PC-3 (cell line): ENCODE results near the gene ARHGEF28. TPM values are rescaled to one million over a fixed set of nuclear protein-coding genes. Genes with fewer than 3 reads are reported as not detected.

ENCODE experiments used
- ATAC-seq: fragments of 200-7000 bp; cut with Tn5 transposase; 2 replicates; pipeline ENCODE4 v1.9.1; 2020; ENCODE audit warnings: mild to moderate bottlenecking, moderate library complexity
- BruUV-seq: library from RNA; stranded (reverse); fragments of 400-500 nt; replicated peaks from 2 replicates; lab custom pipeline; 2021; lab: Mats Ljungman, UMichigan
- CTCF ChIA-PET: fragments of 300-600 bp; sonication (Branson Sonifier 250); formaldehyde crosslinking; loops from one replicate; lab custom pipeline; 2022; ENCODE audit warnings: antibody characterized with exemption; lab: Charles Lee
- POLR2A ChIA-PET: fragments of 300-600 bp; sonication (Branson Sonifier 250); formaldehyde crosslinking; loops from one replicate; lab custom pipeline; 2022; ENCODE audit warnings: antibody characterized with exemption; ENCODE audit not compliant: unreplicated experiment; lab: Charles Lee
- DNase-seq: peaks from one replicate; pipeline ENCODE4 v3.0.0-alpha.2; 2015
- H2AFZ ChIP-seq: fragments of 300-600 bp; sonication (generic); 2 replicates; pipeline ENCODE4 v1.6.0; 2016; ENCODE audit warnings: antibody characterized with exemption, low read length
- H3F3A ChIP-seq: fragments of 300-600 bp; sonication (generic); one replicate; pipeline ENCODE4 v1.6.0; 2017; ENCODE audit warnings: antibody characterized with exemption, low read length, control low read depth, mild to moderate bottlenecking; ENCODE audit not compliant: unreplicated experiment
- H3K27ac ChIP-seq: fragments of 300-600 bp; sonication (generic); 2 replicates; pipeline ENCODE4 v1.5.1; 2016; ENCODE audit warnings: mild to moderate bottlenecking, low read length
- H3K27me3 ChIP-seq: fragments of 300-600 bp; sonication (generic); 2 replicates; pipeline ENCODE4 v1.6.1; 2016; ENCODE audit warnings: low read length, mixed read lengths
- H3K36me3 ChIP-seq: fragments of 300-600 bp; sonication (generic); 2 replicates; pipeline ENCODE4 v1.6.1; 2016; ENCODE audit warnings: low read depth, mixed run types, low read length, mixed read lengths
- H3K4me1 ChIP-seq: fragments of 300-600 bp; sonication (generic); 2 replicates; pipeline ENCODE4 v1.5.1; 2016; ENCODE audit warnings: low read length; ENCODE audit not compliant: insufficient read depth
- H3K4me2 ChIP-seq: fragments of 300-600 bp; sonication (generic); 2 replicates; pipeline ENCODE4 v1.6.0; 2016; ENCODE audit warnings: low read length
- H3K4me3 ChIP-seq: fragments of 300-600 bp; sonication (generic); 2 replicates; pipeline ENCODE4 v1.5.1; 2016; ENCODE audit warnings: mild to moderate bottlenecking, low read length, mixed read lengths
- H3K79me2 ChIP-seq: fragments of 300-600 bp; sonication (generic); 2 replicates; pipeline ENCODE4 v1.6.1; 2017; ENCODE audit warnings: low read length, mixed read lengths
- H3K9ac ChIP-seq: fragments of 300-600 bp; sonication (generic); 2 replicates; pipeline ENCODE4 v1.6.0; 2016; ENCODE audit warnings: mild to moderate bottlenecking, low read length
- H3K9me2 ChIP-seq: fragments of 300-600 bp; sonication (generic); replicated peaks from 2 replicates; pipeline ENCODE4 v1.6.1; 2016; ENCODE audit warnings: mixed run types, low read length, mixed read lengths
- H3K9me3 ChIP-seq: fragments of 300-600 bp; sonication (generic); 2 replicates; pipeline ENCODE4 v1.6.1; 2016; ENCODE audit warnings: low read length, mixed read lengths
- H4K20me1 ChIP-seq: fragments of 300-600 bp; sonication (generic); 2 replicates; pipeline ENCODE4 v1.6.1; 2016; ENCODE audit warnings: low read length, mixed read lengths
- EZH2 ChIP-seq: fragments of 300-600 bp; sonication (generic); IDR thresholded peaks from one replicate; pipeline ENCODE4 v1.6.1; 2017; ENCODE audit warnings: antibody characterized with exemption, mild to moderate bottlenecking, low read length; ENCODE audit not compliant: unreplicated experiment
- EZH2phosphoT487 ChIP-seq: fragments of 300-600 bp; sonication (generic); IDR thresholded peaks from 2 replicates; pipeline ENCODE4 v1.6.1; 2018; ENCODE audit warnings: mild to moderate bottlenecking, antibody characterized with exemption, low read length, borderline replicate concordance
- intact Hi-C: fragments of 100-400 bp; cut with micrococcal nuclease; formaldehyde crosslinking; loops from 2 replicates; pipeline ENCODE4 v1.9.0; 2023
- total RNA-seq: library from RNA; depleted of rRNA; stranded (reverse); fragments of >200 nt; gene quantifications from 2 replicates; pipeline ENCODE4 v1.2.3, GENCODE V29; 2014
- TF ChIP-seq, protein P1 (sequence below): fragments of 300-600 bp; sonication (generic); conservative IDR thresholded peaks from 2 replicates; pipeline ENCODE4 v1.5.1; 2017; ENCODE audit warnings: antibody characterized with exemption, low read depth, mild to moderate bottlenecking, low read length

ARHGEF28 gene
- total RNA-seq, 1 experiment from 2014 or later = 24.2 TPM

GRCh38 chr5:73692166-73692640 is 66.2 kb downstream of the ARHGEF28 start:
- TF ChIP-seq EZH2 (no peak), EZH2phosphoT487 (no peak)
- TF ChIP-seq, protein P1, sequence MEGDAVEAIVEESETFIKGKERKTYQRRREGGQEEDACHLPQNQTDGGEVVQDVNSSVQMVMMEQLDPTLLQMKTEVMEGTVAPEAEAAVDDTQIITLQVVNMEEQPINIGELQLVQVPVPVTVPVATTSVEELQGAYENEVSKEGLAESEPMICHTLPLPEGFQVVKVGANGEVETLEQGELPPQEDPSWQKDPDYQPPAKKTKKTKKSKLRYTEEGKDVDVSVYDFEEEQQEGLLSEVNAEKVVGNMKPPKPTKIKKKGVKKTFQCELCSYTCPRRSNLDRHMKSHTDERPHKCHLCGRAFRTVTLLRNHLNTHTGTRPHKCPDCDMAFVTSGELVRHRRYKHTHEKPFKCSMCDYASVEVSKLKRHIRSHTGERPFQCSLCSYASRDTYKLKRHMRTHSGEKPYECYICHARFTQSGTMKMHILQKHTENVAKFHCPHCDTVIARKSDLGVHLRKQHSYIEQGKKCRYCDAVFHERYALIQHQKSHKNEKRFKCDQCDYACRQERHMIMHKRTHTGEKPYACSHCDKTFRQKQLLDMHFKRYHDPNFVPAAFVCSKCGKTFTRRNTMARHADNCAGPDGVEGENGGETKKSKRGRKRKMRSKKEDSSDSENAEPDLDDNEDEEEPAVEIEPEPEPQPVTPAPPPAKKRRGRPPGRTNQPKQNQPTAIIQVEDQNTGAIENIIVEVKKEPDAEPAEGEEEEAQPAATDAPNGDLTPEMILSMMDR = no peak
- CTCF ChIA-PET = interaction anchor here (0.6 kb wide), 1 partner anchor 62 kb away, joined by 4 read pairs; no protein-coding TSS in a partner anchor
- Histone ChIP-seq H3K79me2 (peaks cover 8% of the 10 kb centered on the region; the same call in 1 of the 2 replicates), H3K36me3 (no peaks in the 10 kb centered on the region), H3K4me1 (peaks cover 35% of the 10 kb centered on the region), H3K9ac (no peak overlapping the region), H3K4me2 (peak overlapping the region; percentile 56), H3F3A (no peaks in the 10 kb centered on the region), H3K27me3 (no peaks in the 10 kb centered on the region), H2AFZ (no peak overlapping the region), H3K4me3 (no peak overlapping the region), H4K20me1 (no peaks in the 10 kb centered on the region), H3K27ac (peak overlapping the region; percentile 48), H3K9me2 (no peaks in the 10 kb centered on the region), H3K9me3 (no peaks in the 10 kb centered on the region)
- no TSS peak for BruUV-seq
- POLR2A ChIA-PET = interaction anchor here (0.5 kb wide), 1 partner anchor 1473 kb away, joined by 4 read pairs; no protein-coding TSS in a partner anchor
- intact Hi-C loops = loop anchor here (1.0 to 10.0 kb wide), 3 partner anchors 67 to 101 kb away; partner anchors contain the start of gene ARHGEF28
- peak; percentile 84 for ATAC-seq
- peak; percentile 63 for DNase-seq

DNA sequence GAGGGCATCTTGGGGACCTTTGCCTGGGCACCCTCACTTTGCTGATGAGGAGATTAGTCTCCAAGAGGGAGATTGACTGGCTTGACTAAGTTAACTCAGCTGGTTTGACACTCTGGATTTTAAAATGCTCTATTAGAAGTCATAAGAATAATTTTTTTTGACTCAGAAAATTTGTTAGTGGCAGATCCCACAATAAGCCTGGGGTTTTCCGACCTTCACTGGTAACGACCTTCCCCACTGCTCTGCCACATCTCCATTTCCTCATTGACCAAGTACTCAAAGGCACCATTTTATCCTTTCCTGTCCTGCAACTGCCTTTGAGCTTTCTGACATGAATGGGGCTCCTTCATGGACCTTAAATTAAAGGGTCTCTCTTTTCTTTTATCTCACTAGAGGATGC is 67.0 kb downstream of the ARHGEF28 start:
- H3K9ac ChIP-seq = no peak overlapping the region
- CTCF ChIA-PET = interaction anchor here (1.7 kb wide), 1 partner anchor 102 kb away, joined by 5 read pairs; no protein-coding TSS in a partner anchor

More for the DNA sequence above, 67.0 kb downstream of the ARHGEF28 start:
- H3K9me2 ChIP-seq = no peaks in the 10 kb centered on the region
- H3K4me3 ChIP-seq = no peak overlapping the region
- no peaks in the 10 kb centered on the region for H3F3A ChIP-seq
- no TSS peak for BruUV-seq
- H3K9me3 ChIP-seq = no peaks in the 10 kb centered on the region
- H2AFZ ChIP-seq = no peak overlapping the region
- H4K20me1 ChIP-seq = no peaks in the 10 kb centered on the region
- peaks cover 35% of the 10 kb centered on the region for H3K4me1 ChIP-seq
- peak overlapping the region; percentile 48 for H3K27ac ChIP-seq
- intact Hi-C loops = loop anchor here (1.0 to 10.0 kb wide), 3 partner anchors 68 to 102 kb away; partner anchors contain the start of gene ARHGEF28
- DNase-seq (no peak), ATAC-seq (no peak)
- H3K79me2 ChIP-seq = peaks cover 8% of the 10 kb centered on the region; the same call in 1 of the 2 replicates
- H3K27me3 ChIP-seq = no peaks in the 10 kb centered on the region
- peak overlapping the region; percentile 56 for H3K4me2 ChIP-seq
- H3K36me3 ChIP-seq = no peaks in the 10 kb centered on the region
- POLR2A ChIA-PET = interaction anchor here (0.5 kb wide), 2 partner anchors 102 to 1472 kb away, joined by 4 read pairs; no protein-coding TSS in a partner anchor
- TF ChIP-seq EZH2 (no peak), EZH2phosphoT487 (no peak)
- TF ChIP-seq, protein P1 = no peak
